ENCODE data around the gene ZNF813.
"Not testable (repeated sequence)": the region's sequence is repeated elsewhere in the genome, so short reads cannot be mapped to it uniquely, and the experiment has no call there.

Gene ZNF813

GRCh38 chr19:53485046-53486004 is 17.8 kb downstream of the ZNF813 start:
- no peak for DNase-seq

GRCh38 chr19:53492153-53492552 is 24.6 kb downstream of the ZNF813 start:
- no peak for DNase-seq

- DNase-seq = not testable (repeated sequence)
Observed at GRCh38 chr19:53497311-53498023, 29.9 kb downstream of the ZNF813 start.

- not testable (repeated sequence) for DNase-seq
Observed at GRCh38 chr19:53498024-53498395, 30.5 kb downstream of the ZNF813 start.

- DNase-seq = not testable (repeated sequence)
Observed at GRCh38 chr19:53503151-53503550, 35.6 kb downstream of the ZNF813 start.

GRCh38 chr19:53503671-53504364 is 36.3 kb downstream of the ZNF813 start:
- not testable (repeated sequence) for DNase-seq

GRCh38 chr19:53504365-53504703 is 36.8 kb downstream of the ZNF813 start:
- not testable (repeated sequence) for DNase-seq

- DNase-seq = no peak
Observed at GRCh38 chr19:53504885-53505284, 37.4 kb downstream of the ZNF813 start.

GRCh38 chr19:53506728-53507127 is 39.2 kb downstream of the ZNF813 start:
- DNase-seq = no peak

- DNase-seq = no peak
Observed at GRCh38 chr19:53507523-53508442, 40.2 kb downstream of the ZNF813 start.

- DNase-seq = no peak
Observed at GRCh38 chr19:53509443-53509842, 41.9 kb downstream of the ZNF813 start.

GRCh38 chr19:53509845-53510244 is 42.3 kb downstream of the ZNF813 start:
- DNase-seq = no peak

GRCh38 chr19:53511357-53511756 is 43.8 kb downstream of the ZNF813 start:
- no peak for DNase-seq

- DNase-seq = no peak
Observed at GRCh38 chr19:53511933-53512374, 44.4 kb downstream of the ZNF813 start.

- DNase-seq = not testable (repeated sequence)
Observed at GRCh38 chr19:53515047-53515446, 47.5 kb downstream of the ZNF813 start.

- no peak for DNase-seq
Observed at GRCh38 chr19:53517114-53517741, 49.7 kb downstream of the ZNF813 start.

GRCh38 chr19:53518121-53518520 is 50.6 kb downstream of the ZNF813 start:
- DNase-seq = no peak

- no peak for DNase-seq
Observed at GRCh38 chr19:53518716-53519115, 51.2 kb downstream of the ZNF813 start.

- DNase-seq = no peak
Observed at GRCh38 chr19:53519446-53519845, 51.9 kb downstream of the ZNF813 start.

GRCh38 chr19:53520163-53520546 is 52.6 kb downstream of the ZNF813 start:
- no peak for DNase-seq

GRCh38 chr19:53520547-53521372 is 53.2 kb downstream of the ZNF813 start:
- peak; percentile 89 for DNase-seq

Data from NCI-H1694 (cell line).